GM20431 (cell line): ENCODE data around the gene LILRA1.
"Not testable (repeated sequence)": the region's sequence is repeated elsewhere in the genome, so short reads cannot be mapped to it uniquely, and the experiment has no call there.

Experiments used
- in situ Hi-C: fragments of 300-500 bp; cut with MseI, MboI; formaldehyde crosslinking; loops from one replicate; pipeline ENCODE4 v1.15.0; 2020; ENCODE audit warnings: low sequenced_read_pairs; ENCODE audit not compliant: unreplicated experiment

Gene LILRA1

GRCh38 chr19:54575205-54575604, 18.2 kb upstream of the LILRA1 start:
- in situ Hi-C loops, result not testable (repeated sequence)

- in situ Hi-C loops, result no loop called here
Measured at GRCh38 chr19:54576411-54576976, 16.9 kb upstream of the LILRA1 start.

- in situ Hi-C loops, result no loop called here
Measured at GRCh38 chr19:54577334-54577733, 16.1 kb upstream of the LILRA1 start.

GRCh38 chr19:54578268-54578667, 15.2 kb upstream of the LILRA1 start:
- in situ Hi-C loops, result not testable (repeated sequence)

GRCh38 chr19:54586397-54586796, 7.0 kb upstream of the LILRA1 start:
- in situ Hi-C loops, result no loop called here

- in situ Hi-C loops, result no loop called here
Measured at GRCh38 chr19:54587026-54587425, 6.4 kb upstream of the LILRA1 start.

- in situ Hi-C loops, result not testable (repeated sequence)
Measured at GRCh38 chr19:54593931-54594626, 647 bp downstream of the LILRA1 start.

- in situ Hi-C loops, result no loop called here
Measured at GRCh38 chr19:54594737-54595136, 1.3 kb downstream of the LILRA1 start.

GRCh38 chr19:54595680-54596436, 2.4 kb downstream of the LILRA1 start:
- in situ Hi-C loops, result not testable (repeated sequence)

- in situ Hi-C loops, result no loop called here
Measured at GRCh38 chr19:54600212-54600611, 6.8 kb downstream of the LILRA1 start.

- in situ Hi-C loops, result no loop called here
Measured at GRCh38 chr19:54606230-54606629, 12.8 kb downstream of the LILRA1 start.

- in situ Hi-C loops, result no loop called here
Measured at GRCh38 chr19:54606891-54607784, 13.7 kb downstream of the LILRA1 start.

GRCh38 chr19:54607785-54608150, 14.3 kb downstream of the LILRA1 start:
- in situ Hi-C loops, result no loop called here

GRCh38 chr19:54608205-54608604, 14.8 kb downstream of the LILRA1 start:
- in situ Hi-C loops, result no loop called here

GRCh38 chr19:54608792-54609191, 15.4 kb downstream of the LILRA1 start:
- in situ Hi-C loops, result no loop called here

GRCh38 chr19:54609356-54609791, 15.9 kb downstream of the LILRA1 start:
- in situ Hi-C loops, result no loop called here

- in situ Hi-C loops, result no loop called here
Measured at GRCh38 chr19:54612428-54612827, 19.0 kb downstream of the LILRA1 start.

GRCh38 chr19:54614726-54615125, 21.3 kb downstream of the LILRA1 start:
- in situ Hi-C loops, result no loop called here

- in situ Hi-C loops, result no loop called here
Measured at GRCh38 chr19:54616057-54616456, 22.6 kb downstream of the LILRA1 start.

- in situ Hi-C loops, result no loop called here
Measured at GRCh38 chr19:54616821-54617560, 23.6 kb downstream of the LILRA1 start.
